PC-3 (cell line): ENCODE measurements around the gene ASF1A. TPM values are rescaled to one million over a fixed set of nuclear protein-coding genes. Genes with fewer than 3 reads are reported as not detected.

Source experiments
- ATAC-seq: fragments of 200-7000 bp; cut with Tn5 transposase; 2 replicates; pipeline ENCODE4 v1.9.1; 2020; ENCODE audit warnings: mild to moderate bottlenecking, moderate library complexity
- BruUV-seq: library from RNA; stranded (reverse); fragments of 400-500 nt; replicated peaks from 2 replicates; lab custom pipeline; 2021; lab: Mats Ljungman, UMichigan
- CTCF ChIA-PET: fragments of 300-600 bp; sonication (Branson Sonifier 250); formaldehyde crosslinking; loops from one replicate; lab custom pipeline; 2022; ENCODE audit warnings: antibody characterized with exemption; lab: Charles Lee
- POLR2A ChIA-PET: fragments of 300-600 bp; sonication (Branson Sonifier 250); formaldehyde crosslinking; loops from one replicate; lab custom pipeline; 2022; ENCODE audit warnings: antibody characterized with exemption; ENCODE audit not compliant: unreplicated experiment; lab: Charles Lee
- DNase-seq: peaks from one replicate; pipeline ENCODE4 v3.0.0-alpha.2; 2015
- H2AFZ ChIP-seq: fragments of 300-600 bp; sonication (generic); 2 replicates; pipeline ENCODE4 v1.6.0; 2016; ENCODE audit warnings: antibody characterized with exemption, low read length
- H3F3A ChIP-seq: fragments of 300-600 bp; sonication (generic); one replicate; pipeline ENCODE4 v1.6.0; 2017; ENCODE audit warnings: antibody characterized with exemption, low read length, control low read depth, mild to moderate bottlenecking; ENCODE audit not compliant: unreplicated experiment
- H3K27ac ChIP-seq: fragments of 300-600 bp; sonication (generic); 2 replicates; pipeline ENCODE4 v1.5.1; 2016; ENCODE audit warnings: mild to moderate bottlenecking, low read length
- H3K27me3 ChIP-seq: fragments of 300-600 bp; sonication (generic); 2 replicates; pipeline ENCODE4 v1.6.1; 2016; ENCODE audit warnings: low read length, mixed read lengths
- H3K36me3 ChIP-seq: fragments of 300-600 bp; sonication (generic); 2 replicates; pipeline ENCODE4 v1.6.1; 2016; ENCODE audit warnings: low read depth, mixed run types, low read length, mixed read lengths
- H3K4me1 ChIP-seq: fragments of 300-600 bp; sonication (generic); 2 replicates; pipeline ENCODE4 v1.5.1; 2016; ENCODE audit warnings: low read length; ENCODE audit not compliant: insufficient read depth
- H3K4me2 ChIP-seq: fragments of 300-600 bp; sonication (generic); 2 replicates; pipeline ENCODE4 v1.6.0; 2016; ENCODE audit warnings: low read length
- H3K4me3 ChIP-seq: fragments of 300-600 bp; sonication (generic); 2 replicates; pipeline ENCODE4 v1.5.1; 2016; ENCODE audit warnings: mild to moderate bottlenecking, low read length, mixed read lengths
- H3K79me2 ChIP-seq: fragments of 300-600 bp; sonication (generic); 2 replicates; pipeline ENCODE4 v1.6.1; 2017; ENCODE audit warnings: low read length, mixed read lengths
- H3K9ac ChIP-seq: fragments of 300-600 bp; sonication (generic); 2 replicates; pipeline ENCODE4 v1.6.0; 2016; ENCODE audit warnings: mild to moderate bottlenecking, low read length
- H3K9me2 ChIP-seq: fragments of 300-600 bp; sonication (generic); replicated peaks from 2 replicates; pipeline ENCODE4 v1.6.1; 2016; ENCODE audit warnings: mixed run types, low read length, mixed read lengths
- H3K9me3 ChIP-seq: fragments of 300-600 bp; sonication (generic); 2 replicates; pipeline ENCODE4 v1.6.1; 2016; ENCODE audit warnings: low read length, mixed read lengths
- H4K20me1 ChIP-seq: fragments of 300-600 bp; sonication (generic); 2 replicates; pipeline ENCODE4 v1.6.1; 2016; ENCODE audit warnings: low read length, mixed read lengths
- EZH2 ChIP-seq: fragments of 300-600 bp; sonication (generic); IDR thresholded peaks from one replicate; pipeline ENCODE4 v1.6.1; 2017; ENCODE audit warnings: antibody characterized with exemption, mild to moderate bottlenecking, low read length; ENCODE audit not compliant: unreplicated experiment
- EZH2phosphoT487 ChIP-seq: fragments of 300-600 bp; sonication (generic); IDR thresholded peaks from 2 replicates; pipeline ENCODE4 v1.6.1; 2018; ENCODE audit warnings: mild to moderate bottlenecking, antibody characterized with exemption, low read length, borderline replicate concordance
- intact Hi-C: fragments of 100-400 bp; cut with micrococcal nuclease; formaldehyde crosslinking; loops from 2 replicates; pipeline ENCODE4 v1.9.0; 2023
- total RNA-seq: library from RNA; depleted of rRNA; stranded (reverse); fragments of >200 nt; gene quantifications from 2 replicates; pipeline ENCODE4 v1.2.3, GENCODE V29; 2014
- TF ChIP-seq, protein P1 (sequence below): fragments of 300-600 bp; sonication (generic); conservative IDR thresholded peaks from 2 replicates; pipeline ENCODE4 v1.5.1; 2017; ENCODE audit warnings: antibody characterized with exemption, low read depth, mild to moderate bottlenecking, low read length

ASF1A gene
- total RNA-seq, 1 experiment from 2014 or later: 25.0 TPM

DNA sequence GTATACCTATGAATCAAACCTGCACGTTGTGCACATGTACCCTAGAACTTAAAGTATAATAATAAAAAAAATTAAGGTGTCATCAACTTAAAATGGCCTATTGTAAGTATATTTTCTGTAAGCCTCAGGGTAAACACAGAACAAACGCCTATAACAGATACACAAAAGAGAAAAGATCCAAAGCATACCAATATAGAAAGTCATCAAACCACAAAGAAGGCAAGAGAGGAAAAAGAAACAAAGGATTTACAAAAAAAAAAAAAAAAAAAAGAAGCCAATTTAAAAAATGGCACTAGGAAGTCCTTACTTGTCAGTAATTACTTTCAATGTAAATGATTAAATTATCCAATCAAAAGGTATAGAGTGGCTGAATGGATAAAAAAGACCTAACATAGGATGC, 24.6 kb upstream of the ASF1A start:
- no TSS peak for BruUV-seq
- H3K4me3 ChIP-seq: no peak overlapping the region
- H3K4me1 ChIP-seq: peaks cover 26% of the 10 kb centered on the region
- DNase-seq (peak; percentile 63), ATAC-seq (no peak)
- TF ChIP-seq EZH2phosphoT487 (no peak), EZH2 (no peak)
- TF ChIP-seq, protein P1, sequence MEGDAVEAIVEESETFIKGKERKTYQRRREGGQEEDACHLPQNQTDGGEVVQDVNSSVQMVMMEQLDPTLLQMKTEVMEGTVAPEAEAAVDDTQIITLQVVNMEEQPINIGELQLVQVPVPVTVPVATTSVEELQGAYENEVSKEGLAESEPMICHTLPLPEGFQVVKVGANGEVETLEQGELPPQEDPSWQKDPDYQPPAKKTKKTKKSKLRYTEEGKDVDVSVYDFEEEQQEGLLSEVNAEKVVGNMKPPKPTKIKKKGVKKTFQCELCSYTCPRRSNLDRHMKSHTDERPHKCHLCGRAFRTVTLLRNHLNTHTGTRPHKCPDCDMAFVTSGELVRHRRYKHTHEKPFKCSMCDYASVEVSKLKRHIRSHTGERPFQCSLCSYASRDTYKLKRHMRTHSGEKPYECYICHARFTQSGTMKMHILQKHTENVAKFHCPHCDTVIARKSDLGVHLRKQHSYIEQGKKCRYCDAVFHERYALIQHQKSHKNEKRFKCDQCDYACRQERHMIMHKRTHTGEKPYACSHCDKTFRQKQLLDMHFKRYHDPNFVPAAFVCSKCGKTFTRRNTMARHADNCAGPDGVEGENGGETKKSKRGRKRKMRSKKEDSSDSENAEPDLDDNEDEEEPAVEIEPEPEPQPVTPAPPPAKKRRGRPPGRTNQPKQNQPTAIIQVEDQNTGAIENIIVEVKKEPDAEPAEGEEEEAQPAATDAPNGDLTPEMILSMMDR: no peak
- H3K36me3 ChIP-seq: no peaks in the 10 kb centered on the region
- H3K79me2 ChIP-seq: peaks cover 31% of the 10 kb centered on the region
- H3K27me3 ChIP-seq: no peaks in the 10 kb centered on the region
- ChIA-PET POLR2A (no interaction called here), CTCF (no interaction called here)
- H3K9ac ChIP-seq: no peak overlapping the region
- H2AFZ ChIP-seq: no peak overlapping the region
- H3K9me2 ChIP-seq: no peaks in the 10 kb centered on the region
- H3K9me3 ChIP-seq: no peaks in the 10 kb centered on the region
- intact Hi-C loops: no loop called here
- no peaks in the 10 kb centered on the region for H3F3A ChIP-seq
- H3K27ac ChIP-seq: peak overlapping the region; percentile 10; the same call in 1 of the 2 replicates
- H4K20me1 ChIP-seq: no peaks in the 10 kb centered on the region
- H3K4me2 ChIP-seq: no peak overlapping the region

DNA sequence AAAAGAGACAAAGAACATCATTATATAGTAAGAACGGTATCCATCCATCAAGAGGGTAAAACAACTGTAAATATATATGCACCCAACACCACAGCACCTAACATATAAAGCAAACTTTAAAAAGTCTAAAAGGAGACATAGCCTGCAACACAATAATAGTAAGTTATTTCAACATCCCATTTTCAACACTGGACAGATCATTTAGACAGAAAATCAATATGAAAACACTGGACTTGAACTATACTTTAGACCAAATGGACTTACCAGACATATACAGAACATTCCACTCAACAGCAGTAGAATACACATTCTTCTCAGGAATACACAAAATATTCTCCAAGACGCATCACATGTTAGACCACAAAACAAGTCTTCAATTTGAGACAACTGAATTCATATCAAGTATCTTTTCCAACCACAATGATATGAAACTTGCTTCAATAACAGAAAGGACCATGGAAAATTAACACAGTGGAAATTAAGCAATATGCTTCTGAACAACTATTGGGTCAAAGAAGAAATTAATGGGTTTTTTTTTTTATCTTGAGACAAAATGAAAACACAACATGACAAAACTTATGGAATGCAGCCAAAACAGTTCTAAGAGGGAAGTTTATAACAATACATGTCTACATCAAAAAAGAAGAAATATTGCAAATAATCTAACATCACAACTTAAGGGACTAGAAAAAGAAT, 23.9 kb upstream of the ASF1A start:
- no peaks in the 10 kb centered on the region for H4K20me1 ChIP-seq
- intact Hi-C loops: no loop called here
- H3K4me3 ChIP-seq: no peak overlapping the region
- H3K36me3 ChIP-seq: no peaks in the 10 kb centered on the region
- TF ChIP-seq, protein P1: no peak
- H2AFZ ChIP-seq: no peak overlapping the region
- H3F3A ChIP-seq: no peaks in the 10 kb centered on the region
- peak overlapping the region; percentile 10; the same call in 1 of the 2 replicates for H3K27ac ChIP-seq
- CTCF ChIA-PET: no interaction called here
- no peaks in the 10 kb centered on the region for H3K9me3 ChIP-seq
- H3K4me1 ChIP-seq: peaks cover 26% of the 10 kb centered on the region
- no peak overlapping the region for H3K4me2 ChIP-seq
- ATAC-seq (no peak), DNase-seq (no peak)
- BruUV-seq: no TSS peak
- POLR2A ChIA-PET: no interaction called here
- no peaks in the 10 kb centered on the region for H3K27me3 ChIP-seq
- no peak overlapping the region for H3K9ac ChIP-seq
- H3K9me2 ChIP-seq: no peaks in the 10 kb centered on the region
- H3K79me2 ChIP-seq: peaks cover 31% of the 10 kb centered on the region

DNA sequence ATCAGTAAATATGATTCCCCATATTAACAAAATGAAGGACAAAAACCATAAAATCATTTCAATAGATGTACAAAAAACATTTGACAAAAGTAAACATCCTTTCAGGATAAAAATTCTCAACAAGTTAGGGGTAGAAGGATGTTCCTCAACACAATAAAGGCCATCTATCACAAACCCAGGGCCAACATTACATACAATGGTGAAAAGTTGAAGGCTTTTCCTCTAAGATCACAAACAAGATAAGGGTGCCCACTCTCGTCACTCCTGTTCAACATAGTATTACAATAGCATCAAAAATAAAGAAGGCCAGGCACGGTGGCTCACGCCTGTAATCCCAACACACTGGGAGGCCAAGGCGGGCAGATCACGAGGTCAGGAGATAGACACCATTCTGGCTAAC, 22.6 kb upstream of the ASF1A start:
- DNase-seq (no peak), ATAC-seq (no peak)
- Histone ChIP-seq H3K36me3 (no peaks in the 10 kb centered on the region), H4K20me1 (no peaks in the 10 kb centered on the region), H2AFZ (no peak overlapping the region), H3K4me2 (no peak overlapping the region), H3K27me3 (no peaks in the 10 kb centered on the region), H3K9ac (no peak overlapping the region), H3K4me1 (peaks cover 34% of the 10 kb centered on the region), H3F3A (peaks cover 3% of the 10 kb centered on the region), H3K79me2 (peaks cover 26% of the 10 kb centered on the region), H3K9me3 (no peaks in the 10 kb centered on the region), H3K27ac (no peak overlapping the region), H3K9me2 (no peaks in the 10 kb centered on the region), H3K4me3 (no peak overlapping the region)
- TF ChIP-seq, protein P1: no peak
- TF ChIP-seq EZH2 (no peak), EZH2phosphoT487 (no peak)
- intact Hi-C loops: no loop called here
- POLR2A ChIA-PET: no interaction called here
- CTCF ChIA-PET: no interaction called here
- no TSS peak for BruUV-seq
